NCI-H1694 (cell line): Measurements from ENCODE around the gene NFATC2.

ENCODE experiments used
- DNase-seq: peaks from one replicate; lab custom pipeline; 2025; lab: John Stamatoyannopoulos, UW

NFATC2 gene

GRCh38 chr20:51513545-51513944 is 29.0 kb downstream of the NFATC2 start:
- no peak for DNase-seq

- no peak for DNase-seq
These were observed 29.9 kb downstream of the NFATC2 start for GRCh38 chr20:51512645-51513044.

- DNase-seq: no peak
These were observed 30.5 kb downstream of the NFATC2 start for GRCh38 chr20:51511861-51512619.

- DNase-seq: no peak
These were observed 31.4 kb downstream of the NFATC2 start for GRCh38 chr20:51510936-51511605.

GRCh38 chr20:51510169-51510568 is 32.4 kb downstream of the NFATC2 start:
- DNase-seq: no peak

GRCh38 chr20:51509208-51509607 is 33.3 kb downstream of the NFATC2 start:
- no peak for DNase-seq

GRCh38 chr20:51508780-51509179 is 33.7 kb downstream of the NFATC2 start:
- no peak for DNase-seq

- no peak for DNase-seq
These were observed 34.4 kb downstream of the NFATC2 start for GRCh38 chr20:51508158-51508557.

GRCh38 chr20:51507216-51508036 is 35.1 kb downstream of the NFATC2 start:
- DNase-seq: no peak

GRCh38 chr20:51506527-51507215 is 35.8 kb downstream of the NFATC2 start:
- DNase-seq: no peak

GRCh38 chr20:51505566-51505965 is 37.0 kb downstream of the NFATC2 start:
- DNase-seq: no peak

GRCh38 chr20:51503376-51503775 is 39.1 kb downstream of the NFATC2 start:
- DNase-seq: no peak

- DNase-seq: no peak
These were observed 41.6 kb downstream of the NFATC2 start for GRCh38 chr20:51500936-51501335.

GRCh38 chr20:51500311-51500710 is 42.2 kb downstream of the NFATC2 start:
- no peak for DNase-seq

- no peak for DNase-seq
These were observed 43.6 kb downstream of the NFATC2 start for GRCh38 chr20:51498765-51499540.

GRCh38 chr20:51497542-51498467 is 44.7 kb downstream of the NFATC2 start:
- no peak for DNase-seq

- DNase-seq: no peak
These were observed 45.6 kb downstream of the NFATC2 start for GRCh38 chr20:51496964-51497363.

GRCh38 chr20:51495921-51496545 is 46.5 kb downstream of the NFATC2 start:
- DNase-seq: no peak

- DNase-seq: no peak
These were observed 47.2 kb downstream of the NFATC2 start for GRCh38 chr20:51495291-51495690.
